ENCODE results near the gene ACOXL.

DNA sequence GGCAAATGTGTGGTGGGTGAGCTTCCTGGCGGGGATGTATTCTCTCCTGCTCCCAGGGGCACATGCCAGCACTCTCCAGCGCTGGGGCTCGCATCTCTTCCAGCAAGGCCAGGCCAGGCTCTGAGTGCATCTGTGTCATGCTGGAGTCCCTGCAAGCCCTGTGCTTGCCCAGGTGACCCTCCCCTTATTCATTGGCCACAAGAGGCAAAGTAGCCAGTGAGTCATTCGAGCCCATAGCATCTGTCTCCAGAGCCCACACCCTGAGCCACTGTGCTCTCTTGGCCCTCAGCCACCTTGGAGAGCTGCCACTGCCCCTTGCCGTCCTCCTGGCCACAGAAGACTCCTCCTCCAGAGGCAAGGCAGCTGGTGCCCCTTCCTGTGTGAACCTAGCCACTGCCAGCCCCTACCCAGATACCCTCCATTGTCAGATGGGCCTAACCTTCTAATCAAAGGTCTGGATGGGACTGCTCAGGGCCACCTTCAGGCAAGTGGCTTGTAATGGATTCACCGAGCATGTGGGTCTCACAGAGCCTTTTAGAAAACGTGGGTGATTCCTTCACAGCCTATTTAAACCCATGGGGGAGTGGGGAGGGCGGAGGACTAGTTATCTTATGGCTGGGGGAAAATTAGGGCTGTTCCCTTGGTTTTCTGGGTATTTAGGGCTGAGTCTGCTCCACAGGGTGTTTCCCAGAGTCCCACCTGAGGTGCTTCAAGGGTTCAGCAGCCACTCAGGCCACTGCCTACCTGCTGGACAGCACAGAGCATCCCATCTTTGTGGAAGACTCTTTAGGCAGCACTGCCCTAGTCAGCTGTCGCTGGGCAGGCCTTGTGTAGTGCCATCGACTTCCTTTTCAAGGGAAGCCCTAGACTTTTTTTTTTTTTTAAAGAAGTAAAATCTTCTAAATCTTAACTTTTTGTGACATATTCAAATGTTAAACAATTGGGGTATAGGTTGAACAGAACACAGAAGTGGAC is 137.4 kb downstream of the ACOXL start:
- TF ChIP-seq, protein P1, sequence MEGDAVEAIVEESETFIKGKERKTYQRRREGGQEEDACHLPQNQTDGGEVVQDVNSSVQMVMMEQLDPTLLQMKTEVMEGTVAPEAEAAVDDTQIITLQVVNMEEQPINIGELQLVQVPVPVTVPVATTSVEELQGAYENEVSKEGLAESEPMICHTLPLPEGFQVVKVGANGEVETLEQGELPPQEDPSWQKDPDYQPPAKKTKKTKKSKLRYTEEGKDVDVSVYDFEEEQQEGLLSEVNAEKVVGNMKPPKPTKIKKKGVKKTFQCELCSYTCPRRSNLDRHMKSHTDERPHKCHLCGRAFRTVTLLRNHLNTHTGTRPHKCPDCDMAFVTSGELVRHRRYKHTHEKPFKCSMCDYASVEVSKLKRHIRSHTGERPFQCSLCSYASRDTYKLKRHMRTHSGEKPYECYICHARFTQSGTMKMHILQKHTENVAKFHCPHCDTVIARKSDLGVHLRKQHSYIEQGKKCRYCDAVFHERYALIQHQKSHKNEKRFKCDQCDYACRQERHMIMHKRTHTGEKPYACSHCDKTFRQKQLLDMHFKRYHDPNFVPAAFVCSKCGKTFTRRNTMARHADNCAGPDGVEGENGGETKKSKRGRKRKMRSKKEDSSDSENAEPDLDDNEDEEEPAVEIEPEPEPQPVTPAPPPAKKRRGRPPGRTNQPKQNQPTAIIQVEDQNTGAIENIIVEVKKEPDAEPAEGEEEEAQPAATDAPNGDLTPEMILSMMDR (IDR thresholded peaks at IDR 0.05; ENCODE audit: insufficient read depth, low read depth, low read length): no peak
- no peak for TF ChIP-seq EZH2 (IDR thresholded peaks at IDR 0.05; ENCODE audit: insufficient read depth, low read length)

Measured in astrocyte (in vitro differentiated cells and primary cell).